ENCODE results near the gene ADAMTS3. TPM values are rescaled to one million over a fixed set of nuclear protein-coding genes. Genes with fewer than 3 reads are reported as not detected.
A peak's percentile ranks its signal among the peaks of the same experiment; 100 is the strongest.

The ADAMTS3 gene
- polyA plus RNA-seq, 1 donor from 2014 or later = 0.20 TPM

DNA sequence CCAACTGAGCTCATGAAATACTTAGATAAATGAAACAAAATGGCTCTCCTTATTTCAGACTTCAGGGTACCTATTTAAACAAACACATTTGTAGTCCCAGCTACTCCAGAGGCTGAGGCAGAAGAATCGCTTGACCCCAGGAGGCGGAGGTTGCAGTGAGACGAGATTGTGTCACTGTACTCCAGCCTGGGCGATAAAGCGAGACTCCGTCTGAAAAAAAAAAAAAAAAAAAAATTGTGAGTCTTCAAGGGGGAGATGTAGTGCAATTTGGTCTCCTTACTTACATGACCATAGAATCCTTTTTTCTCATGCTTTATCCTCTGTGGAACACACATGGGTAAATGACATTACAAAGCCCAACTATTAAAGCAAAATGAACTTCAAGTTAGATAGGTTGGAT lies 2.3 kb upstream of the ADAMTS3 start (continued):
- TF ChIP-seq EP300 (conservative IDR thresholded peaks at IDR 0.05; ENCODE audit: poor library complexity, severe bottlenecking) = no peak
- TF ChIP-seq RAD21 (conservative IDR thresholded peaks at IDR 0.05) = no peak

GRCh38 chr4:72569719-72570235 lies 756 bp upstream of the ADAMTS3 start:
- Histone ChIP-seq H3K4me2 (ENCODE audit: low read length) (peak overlapping the region; percentile 5), H3K27ac (ENCODE audit: low read length) (no peak overlapping the region), H3K27me3 (ENCODE audit: insufficient read depth, low read depth, low read length) (peaks cover 25% of the 10 kb centered on the region), H4K20me1 (ENCODE audit: insufficient read depth) (no peaks in the 10 kb centered on the region), H2AFZ (ENCODE audit: low read depth, low read length) (peak overlapping the region; percentile 34), H3K9me3 (ENCODE audit: low read length) (no peaks in the 10 kb centered on the region), H3K9me2 (ENCODE audit: insufficient read depth, low read length) (no peaks in the 10 kb centered on the region), H3K36me3 (ENCODE audit: insufficient read depth, low read length) (no peaks in the 10 kb centered on the region), H3K4me3 (ENCODE audit: low read length) (peak overlapping the region; percentile 80), H3K79me2 (replicated peaks; ENCODE audit: insufficient read depth, low read length) (no peaks in the 10 kb centered on the region), H3K9ac (ENCODE audit: low read length) (peak overlapping the region; percentile 58), H3F3A (ENCODE audit: insufficient read depth, low read length, poor library complexity, severe bottlenecking) (no peaks in the 10 kb centered on the region)
- no peak for TF ChIP-seq EZH2 (IDR thresholded peaks at IDR 0.05; ENCODE audit: borderline replicate concordance, insufficient read depth, low read length, poor library complexity, severe bottlenecking)
- no peak for TF ChIP-seq EP300 (conservative IDR thresholded peaks at IDR 0.05; ENCODE audit: poor library complexity, severe bottlenecking)
- TF ChIP-seq SMC3 (conservative IDR thresholded peaks at IDR 0.05; ENCODE audit: poor library complexity) = no peak

- H3K9me3 ChIP-seq (ENCODE audit: low read length) = no peaks in the 10 kb centered on the region
- H3K79me2 ChIP-seq (replicated peaks; ENCODE audit: insufficient read depth, low read length) = no peaks in the 10 kb centered on the region
- no peak overlapping the region for H3K27ac ChIP-seq (ENCODE audit: low read length)
- peak overlapping the region; percentile 80 for H3K4me3 ChIP-seq (ENCODE audit: low read length)
- no peaks in the 10 kb centered on the region for H4K20me1 ChIP-seq (ENCODE audit: insufficient read depth)
- H3F3A ChIP-seq (ENCODE audit: insufficient read depth, low read length, poor library complexity, severe bottlenecking) = no peaks in the 10 kb centered on the region
- peaks cover 25% of the 10 kb centered on the region for H3K27me3 ChIP-seq (ENCODE audit: insufficient read depth, low read depth, low read length)
- no peak overlapping the region for H2AFZ ChIP-seq (ENCODE audit: low read depth, low read length)
- TF ChIP-seq MXI1 (conservative IDR thresholded peaks at IDR 0.05; ENCODE audit: poor library complexity, severe bottlenecking) = no peak
- no peak for TF ChIP-seq CTCF (IDR thresholded peaks at IDR 0.05; ENCODE audit: poor library complexity, severe bottlenecking)
- no peak for TF ChIP-seq POLR2AphosphoS5 (IDR thresholded peaks at IDR 0.05)
- TF ChIP-seq EP300 (conservative IDR thresholded peaks at IDR 0.05; ENCODE audit: poor library complexity, severe bottlenecking) = no peak
- TF ChIP-seq, protein P1, sequence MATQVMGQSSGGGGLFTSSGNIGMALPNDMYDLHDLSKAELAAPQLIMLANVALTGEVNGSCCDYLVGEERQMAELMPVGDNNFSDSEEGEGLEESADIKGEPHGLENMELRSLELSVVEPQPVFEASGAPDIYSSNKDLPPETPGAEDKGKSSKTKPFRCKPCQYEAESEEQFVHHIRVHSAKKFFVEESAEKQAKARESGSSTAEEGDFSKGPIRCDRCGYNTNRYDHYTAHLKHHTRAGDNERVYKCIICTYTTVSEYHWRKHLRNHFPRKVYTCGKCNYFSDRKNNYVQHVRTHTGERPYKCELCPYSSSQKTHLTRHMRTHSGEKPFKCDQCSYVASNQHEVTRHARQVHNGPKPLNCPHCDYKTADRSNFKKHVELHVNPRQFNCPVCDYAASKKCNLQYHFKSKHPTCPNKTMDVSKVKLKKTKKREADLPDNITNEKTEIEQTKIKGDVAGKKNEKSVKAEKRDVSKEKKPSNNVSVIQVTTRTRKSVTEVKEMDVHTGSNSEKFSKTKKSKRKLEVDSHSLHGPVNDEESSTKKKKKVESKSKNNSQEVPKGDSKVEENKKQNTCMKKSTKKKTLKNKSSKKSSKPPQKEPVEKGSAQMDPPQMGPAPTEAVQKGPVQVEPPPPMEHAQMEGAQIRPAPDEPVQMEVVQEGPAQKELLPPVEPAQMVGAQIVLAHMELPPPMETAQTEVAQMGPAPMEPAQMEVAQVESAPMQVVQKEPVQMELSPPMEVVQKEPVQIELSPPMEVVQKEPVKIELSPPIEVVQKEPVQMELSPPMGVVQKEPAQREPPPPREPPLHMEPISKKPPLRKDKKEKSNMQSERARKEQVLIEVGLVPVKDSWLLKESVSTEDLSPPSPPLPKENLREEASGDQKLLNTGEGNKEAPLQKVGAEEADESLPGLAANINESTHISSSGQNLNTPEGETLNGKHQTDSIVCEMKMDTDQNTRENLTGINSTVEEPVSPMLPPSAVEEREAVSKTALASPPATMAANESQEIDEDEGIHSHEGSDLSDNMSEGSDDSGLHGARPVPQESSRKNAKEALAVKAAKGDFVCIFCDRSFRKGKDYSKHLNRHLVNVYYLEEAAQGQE (IDR thresholded peaks at IDR 0.05; ENCODE audit: borderline replicate concordance) = no peak
- TF ChIP-seq EZH2 (IDR thresholded peaks at IDR 0.05; ENCODE audit: borderline replicate concordance, insufficient read depth, low read length, poor library complexity, severe bottlenecking) = no peak
- TF ChIP-seq SMC3 (conservative IDR thresholded peaks at IDR 0.05; ENCODE audit: poor library complexity) = no peak
- no peak for TF ChIP-seq RAD21 (conservative IDR thresholded peaks at IDR 0.05)
- TF ChIP-seq TAF1 (IDR thresholded peaks at IDR 0.05; ENCODE audit: low read depth) = no peak
- no peaks in the 10 kb centered on the region for H3K36me3 ChIP-seq (ENCODE audit: insufficient read depth, low read length)
- peak overlapping the region; percentile 73 for H3K4me2 ChIP-seq (ENCODE audit: low read length)
- H3K9ac ChIP-seq (ENCODE audit: low read length) = no peak overlapping the region
- H3K9me2 ChIP-seq (ENCODE audit: insufficient read depth, low read length) = no peaks in the 10 kb centered on the region
Measured at GRCh38 chr4:72567821-72568675, 973 bp downstream of the ADAMTS3 start.
